Right lobe of liver (tissue), 4 donors: Measurements from ENCODE around the gene KIR2DL3.
"Not testable (repeated sequence)": the region's sequence is repeated elsewhere in the genome, so short reads cannot be mapped to it uniquely, and the experiment has no call there.

Experiments used
- POLR2A ChIP-seq: fragments of 450-650 bp; IDR thresholded peaks from one replicate; pipeline ENCODE4 v1.6.1; 2017; ENCODE audit warnings: antibody characterized with exemption, mild to moderate bottlenecking
- TF ChIP-seq, protein P1 (sequence below), 4 donors: fragments of 200-600 bp in 3 of 4; fragments of 450-650 bp in 1 of 4; IDR thresholded peaks; one replicate each; pipeline versions ENCODE4 v1.5.1 to v1.8.0; 2016 to 2022; ENCODE audit warnings: antibody characterized with exemption in 4 of 4, mild to moderate bottlenecking in 2 of 4
- donor health status: DM: no; HTN: no; CAD: no.
- donor health status: DM: no; HTN: no; CAD: no.
- donor health status: DM: no; HTN: yes; CAD: no.

DNA sequence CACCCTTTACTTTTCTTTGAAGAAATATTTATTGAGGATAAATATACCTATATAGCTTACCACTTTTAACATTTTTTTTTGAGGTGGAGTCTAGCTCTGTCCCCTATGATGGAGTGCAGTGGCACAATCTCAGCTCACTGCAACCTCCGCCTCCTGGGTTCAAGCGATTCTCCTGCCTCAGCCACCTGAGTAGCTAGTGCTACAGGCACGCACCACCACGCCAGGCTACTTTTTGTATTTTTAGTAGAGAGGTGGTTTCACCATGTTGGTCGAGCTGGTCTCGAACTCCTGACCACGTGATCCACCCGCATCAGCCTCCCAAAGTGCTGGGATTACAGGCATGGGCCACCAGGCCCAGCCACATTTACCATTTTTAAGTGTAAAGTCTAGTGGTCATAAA, 37.5 kb downstream of the KIR2DL3 start:
- TF ChIP-seq POLR2A, result not testable (repeated sequence)
- TF ChIP-seq, protein P1, sequence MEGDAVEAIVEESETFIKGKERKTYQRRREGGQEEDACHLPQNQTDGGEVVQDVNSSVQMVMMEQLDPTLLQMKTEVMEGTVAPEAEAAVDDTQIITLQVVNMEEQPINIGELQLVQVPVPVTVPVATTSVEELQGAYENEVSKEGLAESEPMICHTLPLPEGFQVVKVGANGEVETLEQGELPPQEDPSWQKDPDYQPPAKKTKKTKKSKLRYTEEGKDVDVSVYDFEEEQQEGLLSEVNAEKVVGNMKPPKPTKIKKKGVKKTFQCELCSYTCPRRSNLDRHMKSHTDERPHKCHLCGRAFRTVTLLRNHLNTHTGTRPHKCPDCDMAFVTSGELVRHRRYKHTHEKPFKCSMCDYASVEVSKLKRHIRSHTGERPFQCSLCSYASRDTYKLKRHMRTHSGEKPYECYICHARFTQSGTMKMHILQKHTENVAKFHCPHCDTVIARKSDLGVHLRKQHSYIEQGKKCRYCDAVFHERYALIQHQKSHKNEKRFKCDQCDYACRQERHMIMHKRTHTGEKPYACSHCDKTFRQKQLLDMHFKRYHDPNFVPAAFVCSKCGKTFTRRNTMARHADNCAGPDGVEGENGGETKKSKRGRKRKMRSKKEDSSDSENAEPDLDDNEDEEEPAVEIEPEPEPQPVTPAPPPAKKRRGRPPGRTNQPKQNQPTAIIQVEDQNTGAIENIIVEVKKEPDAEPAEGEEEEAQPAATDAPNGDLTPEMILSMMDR (IDR thresholded peaks at IDR 0.05), result not testable (repeated sequence)
